Neural progenitor cell (in vitro differentiated cells): ENCODE data around the gene LRP2.

Experiments
- EZH2 ChIP-seq: fragments of 200-600 bp; sonication (generic); IDR thresholded peaks from 2 replicates; pipeline ENCODE4 v1.6.1; 2017; ENCODE audit warnings: antibody characterized with exemption, mild to moderate bottlenecking, moderate library complexity
- EZH2phosphoT487 ChIP-seq: fragments of 200-600 bp; sonication (generic); IDR thresholded peaks from 2 replicates; pipeline ENCODE4 v1.6.1; 2017; ENCODE audit warnings: antibody characterized with exemption
- TF ChIP-seq, protein P1 (sequence below): fragments of 200-600 bp; sonication (generic); IDR thresholded peaks from 2 replicates; pipeline ENCODE4 v1.5.1; 2017; ENCODE audit warnings: antibody characterized with exemption, mild to moderate bottlenecking

DNA sequence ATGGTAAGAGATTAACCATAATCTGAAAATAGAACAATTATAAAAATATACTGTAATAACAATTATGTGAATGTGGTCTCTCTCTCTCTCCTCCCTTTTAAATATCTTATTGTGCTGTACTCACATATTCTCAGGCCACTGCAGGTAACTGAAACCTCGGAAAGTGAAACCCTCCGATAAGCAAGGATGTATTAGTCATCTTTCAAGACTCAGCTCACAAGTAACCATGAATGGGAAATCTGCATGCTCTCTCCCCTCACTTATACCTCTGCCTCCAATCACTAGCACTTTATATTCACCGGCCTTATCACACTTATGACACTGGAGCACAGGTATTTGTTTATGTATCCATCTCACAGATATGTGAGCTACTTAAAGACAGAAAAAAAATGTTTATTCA lies 139.7 kb downstream of the LRP2 start:
- TF ChIP-seq, protein P1, sequence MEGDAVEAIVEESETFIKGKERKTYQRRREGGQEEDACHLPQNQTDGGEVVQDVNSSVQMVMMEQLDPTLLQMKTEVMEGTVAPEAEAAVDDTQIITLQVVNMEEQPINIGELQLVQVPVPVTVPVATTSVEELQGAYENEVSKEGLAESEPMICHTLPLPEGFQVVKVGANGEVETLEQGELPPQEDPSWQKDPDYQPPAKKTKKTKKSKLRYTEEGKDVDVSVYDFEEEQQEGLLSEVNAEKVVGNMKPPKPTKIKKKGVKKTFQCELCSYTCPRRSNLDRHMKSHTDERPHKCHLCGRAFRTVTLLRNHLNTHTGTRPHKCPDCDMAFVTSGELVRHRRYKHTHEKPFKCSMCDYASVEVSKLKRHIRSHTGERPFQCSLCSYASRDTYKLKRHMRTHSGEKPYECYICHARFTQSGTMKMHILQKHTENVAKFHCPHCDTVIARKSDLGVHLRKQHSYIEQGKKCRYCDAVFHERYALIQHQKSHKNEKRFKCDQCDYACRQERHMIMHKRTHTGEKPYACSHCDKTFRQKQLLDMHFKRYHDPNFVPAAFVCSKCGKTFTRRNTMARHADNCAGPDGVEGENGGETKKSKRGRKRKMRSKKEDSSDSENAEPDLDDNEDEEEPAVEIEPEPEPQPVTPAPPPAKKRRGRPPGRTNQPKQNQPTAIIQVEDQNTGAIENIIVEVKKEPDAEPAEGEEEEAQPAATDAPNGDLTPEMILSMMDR: no peak
- TF ChIP-seq EZH2 (no peak), EZH2phosphoT487 (no peak)
